ENCODE results near the gene TRIM25. TPM values are rescaled to one million over a fixed set of nuclear protein-coding genes. Genes with fewer than 3 reads are reported as not detected.

The TRIM25 gene
- total and polyA plus RNA-seq, 2 of the 8 experiments (the other 6 are each of a cell fraction or from before 2014, with no cell fraction given) = 16.6 to 38.9 TPM

GRCh38 chr17:56887552-56888467, 26.0 kb downstream of the TRIM25 start:
- H3K4me2 ChIP-seq (ENCODE audit: insufficient read depth in 1 of 2, low read depth in 2 of 2, low read length in 2 of 2) = no peak overlapping the region
- H3K9me3 ChIP-seq (ENCODE audit: insufficient read depth in 2 of 2, low read depth in 1 of 2, low read length in 1 of 2) = peaks cover 13 to 16% of the 10 kb centered on the region in 2 experiments
- H3K27me3 ChIP-seq (replicated peaks in 1 of 4; ENCODE audit: control insufficient read depth in 3 of 4, extremely low read depth in 1 of 4, insufficient read depth in 3 of 4, low read length in 3 of 4) = no peaks in the 10 kb centered on the region; a peak in 1 of 7 replicates
- H3K79me2 ChIP-seq (ENCODE audit: control insufficient read depth in 1 of 2, insufficient read depth in 2 of 2, low read length in 2 of 2) = no peaks in the 10 kb centered on the region
- H2BK5ac ChIP-seq (ENCODE audit: low read depth, low read length) = no peak overlapping the region
- no peak overlapping the region for H4K8ac ChIP-seq (ENCODE audit: extremely low read depth, insufficient read depth, low read length)
- CTCF ChIA-PET (ENCODE audit: partially characterized antibody) = interaction anchor here (0.6 to 1.8 kb wide), 6 partner anchors 9 to 99 kb away, joined by 3 to 7 read pairs (median 4); no protein-coding TSS in a partner anchor
- no peak overlapping the region for H3K4me3 ChIP-seq (ENCODE audit: extremely low read depth in 1 of 4, insufficient read depth in 2 of 4, low read depth in 3 of 4, low read length in 4 of 4)
- no peak overlapping the region for H3K56ac ChIP-seq (replicated peaks; ENCODE audit: insufficient read length, low read depth, low read length)
- DNase-seq (ENCODE audit: low read depth in 1 of 2, low spot score in 2 of 2) = no peak
- no peak overlapping the region for H2AFZ ChIP-seq (ENCODE audit: low read length)
- H4K91ac ChIP-seq (replicated peaks; ENCODE audit: insufficient read length, low read length) = no peak overlapping the region
- peaks cover 6% of the 10 kb centered on the region; the same call in 1 of the 2 replicates for H3K23me2 ChIP-seq (ENCODE audit: low read depth, low read length)
- H3K14ac ChIP-seq (ENCODE audit: insufficient read length) = no peak overlapping the region
- H3K4ac ChIP-seq (replicated peaks; ENCODE audit: insufficient read length, low read depth, low read length) = no peak overlapping the region
- H3K36me3 ChIP-seq (ENCODE audit: control insufficient read depth in 2 of 4, insufficient read depth in 4 of 4, low read length in 3 of 4) = peaks cover 0 to 15% (median 9%) of the 10 kb centered on the region in 4 experiments; a peak in 5 of 8 replicates
- POLR2A ChIA-PET (ENCODE audit: partially characterized antibody) = interaction anchor here (1.5 kb wide), 1 partner anchor 49 kb away, joined by 3 read pairs; no protein-coding TSS in a partner anchor
- H3K79me1 ChIP-seq (ENCODE audit: low read depth, low read length) = no peaks in the 10 kb centered on the region; the same call in 1 of the 2 replicates
- no peak overlapping the region for H2AK5ac ChIP-seq (ENCODE audit: low read depth, low read length)
- FAIRE-seq = no peak
- peaks cover 0 to 2% of the 10 kb centered on the region in 2 experiments for H4K20me1 ChIP-seq (replicated peaks in 1 of 2; ENCODE audit: control insufficient read depth in 1 of 2, insufficient read depth in 2 of 2, low read length in 2 of 2)
- no peak overlapping the region for H2BK12ac ChIP-seq (ENCODE audit: low read depth, low read length)
- H3K27ac ChIP-seq (ENCODE audit: low read depth, low read length) = no peak overlapping the region
- no peak overlapping the region for H4K5ac ChIP-seq (ENCODE audit: insufficient read length, low read depth, low read length)
- peaks cover 0 to 4% (median 0%) of the 10 kb centered on the region in 4 experiments; a peak in 1 of 7 replicates for H3K4me1 ChIP-seq (replicated peaks in 1 of 4; ENCODE audit: control insufficient read depth in 3 of 4, insufficient read depth in 4 of 4, low read length in 3 of 4)
- H3K18ac ChIP-seq (ENCODE audit: extremely low read depth, low read length) = no peak overlapping the region
- no peak for TF ChIP-seq EZH2 (IDR thresholded peaks at IDR 0.05; ENCODE audit: low read depth, low read length, severe bottlenecking)
- TF ChIP-seq SIN3A (conservative IDR thresholded peaks at IDR 0.05 in 1 of 2, IDR thresholded peaks at IDR 0.05 in 1 of 2; ENCODE audit: low read depth in 1 of 2, low read length in 2 of 2) = no peak
- TF ChIP-seq BCL11A (IDR thresholded peaks at IDR 0.05; ENCODE audit: low read depth in 2 of 2, low read length in 2 of 2) = no peak
- no peak overlapping the region for H3K9ac ChIP-seq (replicated peaks in 1 of 4; ENCODE audit: extremely low read depth in 1 of 4, low read depth in 3 of 4, low read length in 3 of 4)
- no peak overlapping the region for H2BK15ac ChIP-seq (ENCODE audit: low read length)
- H2BK120ac ChIP-seq (replicated peaks; ENCODE audit: low read depth, low read length) = no peak overlapping the region
- WGBS, 2 experiments (ENCODE audit: extremely low coverage in 1 of 2, insufficient coverage in 1 of 2, insufficient read length in 1 of 2, insufficient replicate concordance in 2 of 2, low coverage in 1 of 2, low lambda C conversion rate in 2 of 2, missing lambda C conversion rate in 1 of 2) = 91% methylated on average over 9 of the region's 9 CpGs; no CpG with 5 or more reads in 1 of the 2 experiments
- H3K23ac ChIP-seq (ENCODE audit: insufficient read length) = no peak overlapping the region
- H2BK20ac ChIP-seq (ENCODE audit: low read length) = no peak overlapping the region

All from H1 (cell line).